ENCODE measurements around the gene THOC1.

GRCh38 chr18:212780-213179 lies 55.1 kb downstream of the THOC1 start:
- TF ChIP-seq YY1 (IDR thresholded peaks at IDR 0.05; ENCODE audit: low read depth) = no peak
- TF ChIP-seq FOXM1 (IDR thresholded peaks at IDR 0.05; ENCODE audit: borderline replicate concordance, low read depth) = no peak
- no peak for TF ChIP-seq EP300 (IDR thresholded peaks at IDR 0.05; ENCODE audit: borderline replicate concordance)
- TF ChIP-seq CEBPB (IDR thresholded peaks at IDR 0.05) = no peak
- TF ChIP-seq NFIC (IDR thresholded peaks at IDR 0.05) = no peak
